ENCODE data around the gene OR2K2. TPM values are rescaled to one million over a fixed set of nuclear protein-coding genes. Genes with fewer than 3 reads are reported as not detected.

Gene OR2K2, protein sequence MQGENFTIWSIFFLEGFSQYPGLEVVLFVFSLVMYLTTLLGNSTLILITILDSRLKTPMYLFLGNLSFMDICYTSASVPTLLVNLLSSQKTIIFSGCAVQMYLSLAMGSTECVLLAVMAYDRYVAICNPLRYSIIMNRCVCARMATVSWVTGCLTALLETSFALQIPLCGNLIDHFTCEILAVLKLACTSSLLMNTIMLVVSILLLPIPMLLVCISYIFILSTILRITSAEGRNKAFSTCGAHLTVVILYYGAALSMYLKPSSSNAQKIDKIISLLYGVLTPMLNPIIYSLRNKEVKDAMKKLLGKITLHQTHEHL
- polyA plus RNA-seq (2013), result not detected in 2 replicates

GRCh38 chr9:111330124-111330523 lies at the start of gene OR2K2:
Gene OR2K2, minus strand, starts transcription at chr9:111330224. Its CDS starts 1,791 bp downstream, at chr9:111328433.
- Histone ChIP-seq H2AK5ac (ENCODE audit: low read length) (no peak within 1 kb of the TSS), H4K8ac (ENCODE audit: low read depth, low read length) (no peak within 1 kb of the TSS), H2AFZ (ENCODE audit: insufficient read depth, low read length, poor library complexity) (no peak within 1 kb of the TSS), H4K91ac (ENCODE audit: low read depth, low read length) (no peak within 1 kb of the TSS), H2BK12ac (ENCODE audit: low read length) (no peak within 1 kb of the TSS), H3K9me3 (ENCODE audit: insufficient read depth, low read depth, low read length) (peaks cover 2% of the 10 kb centered on the region), H3K14ac (ENCODE audit: low read length) (no peak within 1 kb of the TSS), H3K9ac (ENCODE audit: low read length) (no peak within 1 kb of the TSS), H3K4me2 (ENCODE audit: low read length) (no peak within 1 kb of the TSS), H2BK5ac (ENCODE audit: low read depth, low read length, poor library complexity) (no peak within 1 kb of the TSS), H3K4me3 (ENCODE audit: low read depth, low read length) (no peak within 1 kb of the TSS), H3K79me1 (ENCODE audit: low read length) (no peaks in the 10 kb centered on the region), H4K12ac (ENCODE audit: low read depth, low read length) (no peak within 1 kb of the TSS), H3K27me3 (ENCODE audit: insufficient read depth, low read length) (no peaks in the 10 kb centered on the region), H3K36me3 (ENCODE audit: control insufficient read depth in 1 of 2, insufficient read depth in 2 of 2, low read length in 2 of 2) (no peaks in the 10 kb centered on the region), H3K79me2 (ENCODE audit: control insufficient read depth, insufficient read depth, low read length, poor library complexity) (no peaks in the 10 kb centered on the region), H3K4ac (ENCODE audit: low read depth, low read length) (no peak within 1 kb of the TSS), H3K23ac (ENCODE audit: low read length) (no peak within 1 kb of the TSS), H2BK120ac (ENCODE audit: insufficient read depth, low read length, poor library complexity) (no peak within 1 kb of the TSS), H3K27ac (ENCODE audit: low read depth, low read length) (no peak within 1 kb of the TSS), H3K18ac (ENCODE audit: low read length) (no peak within 1 kb of the TSS), H3K4me1 (ENCODE audit: control insufficient read depth in 1 of 2, insufficient read depth in 2 of 2, low read length in 2 of 2) (peaks cover 0 to 1% of the 10 kb centered on the region in 2 experiments)
- WGBS (ENCODE audit: extremely low coverage, insufficient coverage, insufficient read length), result no CpG with 5 or more reads among the region's 4 CpGs
- no peak for DNase-seq

DNA sequence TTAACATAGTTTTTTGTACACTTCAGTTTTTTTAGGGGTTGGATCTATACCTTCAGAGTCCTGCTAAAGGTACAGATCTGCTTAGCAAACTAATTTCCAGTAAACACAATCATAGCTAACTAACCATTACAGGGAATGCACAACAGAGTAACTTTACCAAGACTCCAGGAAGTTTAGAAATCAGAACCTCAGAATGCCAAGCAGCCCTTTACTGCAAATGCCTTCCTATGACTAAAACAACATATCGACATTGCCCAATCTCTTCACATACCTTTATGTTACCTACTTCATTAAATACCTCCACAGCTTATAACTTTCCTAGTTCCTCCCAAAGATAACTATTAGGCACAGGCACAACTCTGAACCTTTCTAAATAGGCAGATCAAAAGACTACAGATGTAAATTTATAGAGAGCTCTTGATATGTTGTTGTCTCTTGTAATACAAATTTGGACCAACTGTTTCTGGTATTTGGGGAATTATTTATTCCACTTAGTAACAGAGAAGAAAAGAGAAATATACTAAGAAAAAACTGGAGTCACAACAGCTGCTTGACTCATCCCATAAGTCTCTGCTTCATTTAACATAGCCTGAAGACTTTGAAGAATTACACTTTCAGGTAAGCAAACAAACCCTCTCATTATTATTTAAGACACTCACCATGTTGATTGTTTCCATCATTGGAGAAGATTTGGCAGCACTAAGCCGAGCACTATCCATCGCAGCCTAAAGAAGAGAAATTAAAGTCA lies 46.0 kb upstream of the OR2K2 start:
- no peaks in the 10 kb centered on the region for H3K4me1 ChIP-seq (ENCODE audit: control insufficient read depth in 1 of 2, insufficient read depth in 2 of 2, low read length in 2 of 2)
- H3K4me3 ChIP-seq (ENCODE audit: low read depth, low read length), result no peak overlapping the region
- no peak overlapping the region for H3K23ac ChIP-seq (ENCODE audit: low read length)
- no peak overlapping the region for H4K91ac ChIP-seq (ENCODE audit: low read depth, low read length)
- H2AK5ac ChIP-seq (ENCODE audit: low read length), result no peak overlapping the region
- H3K14ac ChIP-seq (ENCODE audit: low read length), result no peak overlapping the region
- no peak overlapping the region for H2BK120ac ChIP-seq (ENCODE audit: insufficient read depth, low read length, poor library complexity)
- H3K27me3 ChIP-seq (ENCODE audit: insufficient read depth, low read length), result no peaks in the 10 kb centered on the region
- no peaks in the 10 kb centered on the region for H3K79me2 ChIP-seq (ENCODE audit: control insufficient read depth, insufficient read depth, low read length, poor library complexity)
- no peak overlapping the region for H3K9ac ChIP-seq (ENCODE audit: low read length)
- H3K36me3 ChIP-seq (ENCODE audit: control insufficient read depth in 1 of 2, insufficient read depth in 2 of 2, low read length in 2 of 2), result peaks cover 7 to 24% of the 10 kb centered on the region in 2 experiments
- no peak overlapping the region for H3K4ac ChIP-seq (ENCODE audit: low read depth, low read length)
- H2BK12ac ChIP-seq (ENCODE audit: low read length), result no peak overlapping the region
- no peak overlapping the region for H3K4me2 ChIP-seq (ENCODE audit: low read length)
- no peak overlapping the region for H2AFZ ChIP-seq (ENCODE audit: insufficient read depth, low read length, poor library complexity)
- H3K27ac ChIP-seq (ENCODE audit: low read depth, low read length), result no peak overlapping the region
- no peak overlapping the region for H3K18ac ChIP-seq (ENCODE audit: low read length)
- H2BK5ac ChIP-seq (ENCODE audit: low read depth, low read length, poor library complexity), result no peak overlapping the region
- no peak overlapping the region for H4K8ac ChIP-seq (ENCODE audit: low read depth, low read length)
- WGBS (ENCODE audit: extremely low coverage, insufficient coverage, insufficient read length), result no CpG with 5 or more reads among the region's 3 CpGs
- no peaks in the 10 kb centered on the region for H3K9me3 ChIP-seq (ENCODE audit: insufficient read depth, low read depth, low read length)
- no peaks in the 10 kb centered on the region for H3K79me1 ChIP-seq (ENCODE audit: low read length)
- no peak overlapping the region for H4K12ac ChIP-seq (ENCODE audit: low read depth, low read length)
- DNase-seq, result peak in 1 of 2 donors; percentile 69

DNA sequence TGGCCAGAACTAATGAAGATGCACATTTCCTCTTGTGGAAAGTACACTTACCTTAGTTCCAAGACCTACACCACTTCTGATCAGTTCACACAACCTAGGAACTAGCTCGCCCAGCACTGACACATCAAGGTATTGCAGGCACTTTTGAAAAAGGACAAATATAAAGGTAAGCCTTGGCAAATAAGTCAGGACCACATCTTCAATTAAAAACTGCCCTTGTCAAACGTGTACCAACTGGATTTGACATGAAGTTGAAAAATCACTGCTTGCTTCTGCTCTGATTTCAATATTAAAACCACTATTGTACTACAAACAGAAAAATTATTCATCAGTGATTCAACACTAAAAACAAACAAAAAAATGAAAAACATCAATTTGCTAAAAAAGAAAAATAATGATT lies 45.0 kb upstream of the OR2K2 start:
- Histone ChIP-seq H3K9ac (ENCODE audit: low read length) (no peak overlapping the region), H2BK120ac (ENCODE audit: insufficient read depth, low read length, poor library complexity) (no peak overlapping the region), H3K9me3 (ENCODE audit: insufficient read depth, low read depth, low read length) (no peaks in the 10 kb centered on the region), H3K79me2 (ENCODE audit: control insufficient read depth, insufficient read depth, low read length, poor library complexity) (no peaks in the 10 kb centered on the region), H3K4ac (ENCODE audit: low read depth, low read length) (no peak overlapping the region), H2AK5ac (ENCODE audit: low read length) (no peak overlapping the region), H2BK5ac (ENCODE audit: low read depth, low read length, poor library complexity) (no peak overlapping the region), H3K36me3 (ENCODE audit: control insufficient read depth in 1 of 2, insufficient read depth in 2 of 2, low read length in 2 of 2) (peaks cover 6 to 27% of the 10 kb centered on the region in 2 experiments), H4K12ac (ENCODE audit: low read depth, low read length) (peak overlapping the region; percentile 30), H4K8ac (ENCODE audit: low read depth, low read length) (no peak overlapping the region), H2AFZ (ENCODE audit: insufficient read depth, low read length, poor library complexity) (no peak overlapping the region), H3K4me3 (ENCODE audit: low read depth, low read length) (no peak overlapping the region), H3K4me2 (ENCODE audit: low read length) (no peak overlapping the region), H3K4me1 (ENCODE audit: control insufficient read depth in 1 of 2, insufficient read depth in 2 of 2, low read length in 2 of 2) (no peaks in the 10 kb centered on the region), H3K14ac (ENCODE audit: low read length) (no peak overlapping the region), H2BK12ac (ENCODE audit: low read length) (no peak overlapping the region), H3K27ac (ENCODE audit: low read depth, low read length) (no peak overlapping the region), H4K91ac (ENCODE audit: low read depth, low read length) (no peak overlapping the region), H3K27me3 (ENCODE audit: insufficient read depth, low read length) (no peaks in the 10 kb centered on the region), H3K18ac (ENCODE audit: low read length) (no peak overlapping the region), H3K23ac (ENCODE audit: low read length) (no peak overlapping the region), H3K79me1 (ENCODE audit: low read length) (no peaks in the 10 kb centered on the region)
- no CpG with 5 or more reads among the region's 2 CpGs for WGBS (ENCODE audit: extremely low coverage, insufficient coverage, insufficient read length)
- no peak for DNase-seq

DNA sequence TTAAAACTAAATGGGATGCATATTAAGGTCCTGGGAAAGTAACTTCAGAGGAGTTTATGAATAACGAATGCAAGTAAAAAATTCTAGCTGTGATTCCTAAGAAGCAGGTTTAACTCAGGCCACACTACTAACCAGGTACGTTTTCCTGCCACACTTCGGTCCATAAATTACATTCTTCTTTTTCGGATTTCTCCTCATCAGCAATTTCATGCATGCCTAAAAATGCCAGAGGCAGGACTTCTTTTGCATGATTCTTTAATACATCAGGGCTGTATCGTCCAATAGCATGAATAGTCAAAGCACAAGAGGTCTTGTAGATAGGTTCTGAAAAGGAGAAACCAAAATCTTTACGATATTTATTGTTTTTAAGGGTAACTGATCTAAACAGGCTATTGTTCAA lies 42.3 kb upstream of the OR2K2 start:
- no peaks in the 10 kb centered on the region for H3K27me3 ChIP-seq (ENCODE audit: insufficient read depth, low read length)
- H3K36me3 ChIP-seq (ENCODE audit: control insufficient read depth in 1 of 2, insufficient read depth in 2 of 2, low read length in 2 of 2), result peaks cover 6 to 37% of the 10 kb centered on the region in 2 experiments
- H3K79me1 ChIP-seq (ENCODE audit: low read length), result no peaks in the 10 kb centered on the region
- H3K23ac ChIP-seq (ENCODE audit: low read length), result no peak overlapping the region
- no peak overlapping the region for H2BK12ac ChIP-seq (ENCODE audit: low read length)
- H3K9ac ChIP-seq (ENCODE audit: low read length), result no peak overlapping the region
- H3K79me2 ChIP-seq (ENCODE audit: control insufficient read depth, insufficient read depth, low read length, poor library complexity), result no peaks in the 10 kb centered on the region
- no peak overlapping the region for H3K4me2 ChIP-seq (ENCODE audit: low read length)
- no peak overlapping the region for H4K8ac ChIP-seq (ENCODE audit: low read depth, low read length)
- no peak overlapping the region for H4K91ac ChIP-seq (ENCODE audit: low read depth, low read length)
- H3K27ac ChIP-seq (ENCODE audit: low read depth, low read length), result no peak overlapping the region
- H2AFZ ChIP-seq (ENCODE audit: insufficient read depth, low read length, poor library complexity), result no peak overlapping the region
- no peak overlapping the region for H4K12ac ChIP-seq (ENCODE audit: low read depth, low read length)
- no peak overlapping the region for H3K4me3 ChIP-seq (ENCODE audit: low read depth, low read length)
- no peaks in the 10 kb centered on the region for H3K4me1 ChIP-seq (ENCODE audit: control insufficient read depth in 1 of 2, insufficient read depth in 2 of 2, low read length in 2 of 2)
- no peak overlapping the region for H2BK120ac ChIP-seq (ENCODE audit: insufficient read depth, low read length, poor library complexity)
- no peak overlapping the region for H2AK5ac ChIP-seq (ENCODE audit: low read length)
- WGBS (ENCODE audit: extremely low coverage, insufficient coverage, insufficient read length), result no CpG with 5 or more reads among the region's 6 CpGs
- DNase-seq, result no peak
- H2BK5ac ChIP-seq (ENCODE audit: low read depth, low read length, poor library complexity), result no peak overlapping the region
- H3K4ac ChIP-seq (ENCODE audit: low read depth, low read length), result no peak overlapping the region
- H3K14ac ChIP-seq (ENCODE audit: low read length), result no peak overlapping the region
- H3K18ac ChIP-seq (ENCODE audit: low read length), result no peak overlapping the region
- no peaks in the 10 kb centered on the region for H3K9me3 ChIP-seq (ENCODE audit: insufficient read depth, low read depth, low read length)

Data from trophoblast cell (in vitro differentiated cells and primary cell).